COLO829 (cell line): ENCODE data around the gene TBC1D9.

ENCODE experiments used
- DNase-seq: peaks from one replicate; pipeline ENCODE4 v3.0.0; 2012; ENCODE audit warnings: low spot score

Gene TBC1D9

GRCh38 chr4:140645614-140646412 lies 110.4 kb downstream of the TBC1D9 start:
- DNase-seq = peak; percentile 85

DNA sequence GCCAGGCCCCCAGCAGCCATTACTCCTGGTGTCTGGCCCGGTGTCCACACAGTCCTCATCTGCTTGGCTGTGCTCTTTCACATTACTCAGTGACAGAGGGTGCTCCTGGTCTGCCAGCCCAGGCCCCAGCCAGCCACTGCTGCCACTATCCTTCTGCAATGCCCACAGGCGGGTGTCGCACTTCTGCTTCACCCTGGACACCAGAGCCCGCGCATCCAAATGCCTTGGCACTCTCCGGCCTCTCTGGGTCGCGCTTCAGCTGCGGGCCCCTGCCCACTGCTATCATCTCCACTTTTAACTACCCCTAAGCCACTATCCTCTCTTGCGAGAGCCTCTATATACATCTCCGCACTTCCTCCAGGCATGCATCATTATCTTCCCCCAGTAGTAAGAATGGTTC lies 111.0 kb downstream of the TBC1D9 start:
- no peak for DNase-seq

DNA sequence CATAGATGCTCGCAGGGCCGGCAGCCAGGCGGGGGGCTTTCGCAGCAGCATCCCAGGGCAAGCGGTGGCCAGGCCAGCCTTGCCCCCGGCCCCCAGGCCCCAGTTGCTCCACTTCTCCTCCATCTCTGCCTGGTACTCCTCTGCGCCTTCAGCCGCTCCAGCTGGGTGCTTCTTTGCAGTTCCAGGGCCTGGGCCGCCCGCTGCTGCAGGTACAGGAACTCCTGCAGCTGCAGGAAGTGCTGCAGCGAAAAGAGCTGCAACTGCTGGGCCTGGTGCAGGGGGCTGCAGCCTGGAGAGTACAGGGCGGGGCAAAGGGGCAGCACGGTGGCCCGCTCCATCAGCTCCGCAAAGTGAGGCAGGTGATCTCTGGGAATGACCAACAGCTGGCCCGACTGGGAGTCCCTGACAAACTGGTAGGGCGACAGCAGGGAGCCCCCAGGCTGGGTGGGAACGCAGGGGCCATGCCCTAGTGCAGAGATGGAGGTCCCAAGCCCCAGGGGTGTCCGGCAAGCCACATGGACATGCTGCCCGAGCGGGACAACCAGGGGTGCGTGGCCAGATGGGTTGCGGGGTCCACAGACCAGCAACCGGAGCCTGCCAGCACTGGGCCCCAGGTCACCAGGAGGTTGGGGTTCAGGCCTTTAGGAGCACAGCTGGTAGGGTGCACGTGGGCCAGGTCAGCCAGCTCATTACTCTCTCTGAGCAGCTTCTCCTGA lies 111.6 kb downstream of the TBC1D9 start:
- no peak for DNase-seq

DNA sequence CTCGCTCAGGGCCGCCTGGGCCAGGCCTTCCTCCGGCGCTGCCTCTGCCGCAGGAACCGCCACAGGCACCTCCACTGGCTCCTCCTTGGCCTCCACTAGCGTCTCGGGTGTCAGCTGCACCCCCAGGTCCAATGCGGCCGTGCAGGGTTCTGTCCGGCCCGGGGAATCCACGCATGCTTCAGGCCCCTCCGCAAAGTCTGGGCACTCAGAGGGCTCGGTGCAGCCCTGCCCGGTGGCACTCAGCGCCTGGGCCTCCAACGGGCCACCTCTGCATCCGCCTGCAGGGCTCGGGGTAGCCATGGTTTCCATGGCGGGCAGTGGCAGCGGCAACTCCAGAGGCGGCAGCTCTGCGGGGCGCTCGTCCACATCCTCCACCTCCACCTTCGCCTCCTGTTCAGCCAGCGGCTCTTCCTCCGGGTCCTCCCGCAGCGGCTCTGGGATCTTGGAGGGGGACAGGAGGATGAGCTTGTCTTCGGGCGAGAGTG lies 112.6 kb downstream of the TBC1D9 start:
- DNase-seq = no peak

GRCh38 chr4:140642674-140643437 lies 113.3 kb downstream of the TBC1D9 start:
- no peak for DNase-seq

DNA sequence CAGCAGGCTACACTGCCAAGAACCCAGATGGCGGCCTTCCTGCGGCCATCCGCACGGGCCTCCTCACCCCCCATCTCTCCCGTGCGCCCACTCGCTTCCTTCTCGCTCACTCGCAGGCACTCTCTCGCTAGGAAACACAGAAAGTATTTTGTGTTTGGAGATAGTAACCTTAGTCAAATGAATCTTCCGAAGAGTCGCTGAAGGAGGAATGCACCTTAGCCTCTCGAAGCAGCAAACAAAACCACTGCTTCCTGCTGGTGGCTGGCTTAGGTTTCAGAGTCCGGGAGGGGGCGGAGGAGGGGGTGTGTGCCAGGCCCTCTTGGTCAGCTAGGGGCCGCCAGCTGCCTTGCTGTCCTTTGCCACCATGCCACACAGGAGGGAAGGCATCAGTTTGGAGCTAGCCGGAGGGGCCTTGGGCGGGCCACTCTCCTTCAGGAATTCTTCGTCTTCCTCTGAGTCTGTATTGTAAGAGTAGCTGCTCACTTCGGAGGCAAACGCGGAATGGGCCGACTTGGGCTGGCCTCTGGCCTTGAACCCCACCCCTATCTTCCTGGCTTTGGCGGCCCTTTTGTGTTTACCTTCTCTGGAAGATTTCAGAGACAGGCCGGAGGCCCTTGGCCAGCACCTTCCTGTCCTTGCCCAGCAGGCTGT lies 114.3 kb downstream of the TBC1D9 start:
- no peak for DNase-seq

- no peak for DNase-seq
Observed at GRCh38 chr4:140641105-140641555, 115.1 kb downstream of the TBC1D9 start.

GRCh38 chr4:140640150-140640748 lies 115.9 kb downstream of the TBC1D9 start:
- DNase-seq = no peak

DNA sequence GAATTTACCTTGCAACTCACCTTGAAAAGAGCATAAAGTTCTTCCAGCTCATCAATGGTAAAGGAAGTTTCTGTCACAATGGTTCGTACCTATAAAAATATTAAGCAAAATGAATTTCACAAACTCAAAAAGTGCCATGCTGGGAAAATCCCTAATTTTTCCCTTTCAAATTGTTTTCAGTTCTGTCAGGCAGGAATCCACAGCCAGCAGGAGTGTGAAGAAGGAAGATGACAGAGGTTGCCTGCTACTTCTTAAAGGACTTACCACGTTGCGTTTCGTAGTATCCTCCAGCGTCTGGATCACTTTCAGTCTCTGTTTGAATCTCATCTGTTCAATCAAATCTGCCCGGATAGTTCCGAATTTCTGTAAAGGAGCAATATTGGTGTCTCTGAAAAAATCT lies 117.1 kb downstream of the TBC1D9 start:
- no peak for DNase-seq

DNA sequence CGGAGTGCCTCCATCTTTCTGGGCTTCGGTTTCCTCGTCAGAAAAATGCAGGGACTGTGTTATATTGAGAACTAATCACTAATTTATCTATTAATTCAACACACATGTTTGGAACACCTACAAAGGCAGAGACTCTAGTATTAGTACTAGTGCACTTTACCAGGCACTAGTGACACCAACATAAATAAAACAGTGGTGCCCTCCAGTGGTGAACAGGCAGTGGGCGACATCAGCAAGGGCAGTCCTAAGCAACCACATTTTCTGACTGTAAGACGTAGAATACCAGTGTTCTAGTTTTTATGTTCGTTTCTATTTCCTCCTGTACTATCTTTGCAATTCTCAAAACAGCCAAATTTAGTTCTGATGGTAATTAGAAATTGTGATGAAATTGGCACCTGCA lies 118.3 kb downstream of the TBC1D9 start:
- DNase-seq = peak; percentile 53

- DNase-seq = no peak
Observed at GRCh38 chr4:140635606-140636005, 120.6 kb downstream of the TBC1D9 start.

DNA sequence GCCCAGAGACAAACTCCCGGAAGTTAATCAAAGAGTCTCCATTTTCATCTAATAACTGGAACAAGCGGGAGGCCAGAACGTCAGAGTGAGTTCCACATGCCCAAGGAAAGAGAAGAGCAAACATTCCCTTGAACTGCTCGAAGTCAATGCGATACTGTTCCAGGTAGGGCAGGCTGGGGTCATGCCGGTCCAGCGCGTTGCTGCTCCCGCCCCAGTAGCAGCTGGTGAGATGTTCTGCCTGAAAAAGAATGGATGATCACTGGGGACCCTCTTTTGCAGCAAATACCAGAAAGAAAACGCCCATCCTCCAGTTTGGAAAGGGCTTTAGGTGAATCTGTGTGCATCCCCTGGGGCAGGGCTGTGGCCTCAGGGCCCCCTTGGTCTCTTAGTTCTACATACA lies 122.2 kb downstream of the TBC1D9 start:
- DNase-seq = no peak

GRCh38 chr4:140633124-140633523 lies 123.1 kb downstream of the TBC1D9 start:
- no peak for DNase-seq

DNA sequence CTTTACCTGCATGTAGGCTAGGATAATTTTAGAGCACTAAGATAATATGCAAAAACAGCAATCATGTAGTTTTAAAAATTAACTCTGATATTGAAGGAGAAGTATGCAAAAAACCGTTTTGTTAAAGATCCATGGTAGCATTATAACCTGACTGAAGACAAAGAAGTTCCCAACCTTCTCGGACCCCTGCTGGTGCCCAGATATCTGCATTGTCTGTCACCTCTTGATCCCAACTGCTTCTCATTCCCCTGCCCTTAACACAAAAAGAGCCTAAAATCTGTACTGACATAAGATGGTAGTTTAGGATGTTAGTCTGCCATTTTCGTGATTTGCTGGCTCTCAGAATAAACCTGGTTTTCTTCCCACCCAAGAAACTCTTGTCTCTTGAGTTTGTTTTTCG lies 125.9 kb downstream of the TBC1D9 start:
- no peak for DNase-seq

- no peak for DNase-seq
Observed at GRCh38 chr4:140628016-140628415, 128.2 kb downstream of the TBC1D9 start.

DNA sequence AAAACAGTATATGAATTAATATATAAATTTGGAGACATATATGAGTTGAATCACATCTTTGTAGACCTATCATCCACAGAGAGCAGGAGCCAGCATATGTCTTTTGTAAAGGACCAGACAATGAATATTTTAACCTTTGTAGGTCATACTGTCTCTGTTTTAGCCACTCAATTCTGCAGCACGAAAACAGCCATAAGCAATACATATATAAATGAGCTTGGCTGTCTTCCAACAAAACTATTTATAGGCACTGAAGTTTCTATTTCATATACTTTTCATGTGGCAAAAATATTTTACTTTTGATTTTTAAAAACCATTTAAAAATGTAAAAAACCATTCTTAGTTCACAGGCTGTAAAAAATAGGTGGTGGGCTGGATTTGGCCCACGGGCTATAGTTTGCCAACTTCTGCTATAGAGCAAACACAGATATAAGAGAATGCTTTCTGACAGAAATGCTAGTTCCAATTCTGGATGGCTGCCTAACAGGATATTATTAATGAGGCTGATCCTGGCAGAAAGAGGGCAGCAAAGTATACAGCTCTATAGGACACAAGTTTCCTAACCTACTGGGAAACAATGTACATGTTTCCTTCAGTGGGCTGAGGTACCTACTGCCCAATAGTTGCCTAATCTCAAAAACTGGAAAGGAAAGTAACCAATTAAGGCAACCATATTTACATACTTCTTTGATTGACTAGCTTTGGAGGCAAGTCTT lies 129.4 kb downstream of the TBC1D9 start:
- no peak for DNase-seq

GRCh38 chr4:140622333-140622958 lies 133.7 kb downstream of the TBC1D9 start:
- DNase-seq = no peak

GRCh38 chr4:140621161-140621560 lies 135.0 kb downstream of the TBC1D9 start:
- no peak for DNase-seq

GRCh38 chr4:140617499-140618248 lies 138.5 kb downstream of the TBC1D9 start:
- DNase-seq = no peak

GRCh38 chr4:140615451-140615850 lies 140.7 kb downstream of the TBC1D9 start:
- no peak for DNase-seq
